ENCODE results near the gene INTS7. TPM values are rescaled to one million over a fixed set of nuclear protein-coding genes. Genes with fewer than 3 reads are reported as not detected.

INTS7 gene
- total and polyA plus RNA-seq, 11 donors, result 3.6 to 12.9 (median 9.1) TPM

- Histone ChIP-seq H3K4me1 (peaks cover 0 to 22% (median 5%) of the 10 kb centered on the region in 12 donors), H3K36me3 (no peaks in the 10 kb centered on the region), H3K27ac (no peak overlapping the region), H3K9me3 (no peaks in the 10 kb centered on the region), H3K27me3 (no peaks in the 10 kb centered on the region), H3K4me3 (no peak overlapping the region)
- no peak for ATAC-seq
- TF ChIP-seq CTCF (IDR thresholded peaks at IDR 0.05), result no peak
- no peak for TF ChIP-seq POLR2A (IDR thresholded peaks at IDR 0.05)
- DNase-seq, result no peak
- intact Hi-C loops (cut with DNase I), result no loop called here
- WGBS, 4 donors, result 81 to 93% (median 89%) methylated on average over 10 of the region's 10 CpGs
Observed at GRCh38 chr1:211924256-211924655, 111.1 kb downstream of the INTS7 start.

- intact Hi-C loops (cut with DNase I), result no loop called here
- Histone ChIP-seq H3K36me3 (no peaks in the 10 kb centered on the region), H3K27me3 (no peaks in the 10 kb centered on the region), H3K4me1 (peaks cover 0 to 17% (median 5%) of the 10 kb centered on the region in 12 donors), H3K4me3 (no peak overlapping the region), H3K9me3 (no peaks in the 10 kb centered on the region), H3K27ac (no peak overlapping the region)
- 79 to 86% (median 81%) methylated on average over 5 of the region's 5 CpGs for WGBS, 4 donors
- DNase-seq (no peak), ATAC-seq (no peak)
- TF ChIP-seq CTCF (IDR thresholded peaks at IDR 0.05) (no peak), POLR2A (IDR thresholded peaks at IDR 0.05) (no peak)
Observed at GRCh38 chr1:211923095-211923494, 112.3 kb downstream of the INTS7 start.

DNA sequence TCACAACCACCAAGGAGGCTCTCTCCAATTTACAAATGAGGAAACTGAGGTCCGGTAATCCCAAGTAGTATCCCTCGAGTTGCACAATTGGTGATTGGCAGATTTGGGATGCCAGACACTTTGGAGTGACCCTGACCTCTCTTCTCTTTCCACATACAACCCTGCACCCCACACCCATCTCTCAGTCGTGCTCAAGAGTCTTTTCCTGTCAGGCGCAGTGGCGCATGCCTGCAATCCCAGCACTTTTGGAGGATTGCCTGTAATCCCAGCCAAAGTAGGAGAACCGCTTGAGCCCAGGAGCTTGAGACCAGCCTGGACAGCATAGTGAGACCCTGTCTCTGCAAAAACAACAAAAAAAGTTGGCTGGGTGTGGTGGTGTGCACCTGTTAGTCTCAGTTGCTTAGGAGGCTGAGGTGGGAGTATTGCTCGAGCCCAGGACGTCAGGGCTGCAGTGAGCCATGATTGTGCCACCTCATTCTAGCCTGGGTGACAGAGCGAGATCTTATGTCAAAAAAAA lies 113.7 kb downstream of the INTS7 start:
- H3K4me3 ChIP-seq, result no peak overlapping the region
- ATAC-seq (no peak), DNase-seq (no peak)
- no peak for TF ChIP-seq POLR2A (IDR thresholded peaks at IDR 0.05)
- intact Hi-C loops (cut with DNase I), result no loop called here
- no peaks in the 10 kb centered on the region for H3K9me3 ChIP-seq
- H3K27me3 ChIP-seq, result no peaks in the 10 kb centered on the region
- no peaks in the 10 kb centered on the region for H3K36me3 ChIP-seq
- H3K4me1 ChIP-seq, result peaks cover 0 to 16% (median 5%) of the 10 kb centered on the region in 12 donors
- WGBS, 4 donors, result 86 to 93% (median 91%) methylated on average over 9 of the region's 9 CpGs
- no peak overlapping the region for H3K27ac ChIP-seq

- Histone ChIP-seq H3K27me3 (no peaks in the 10 kb centered on the region), H3K4me3 (no peak overlapping the region), H3K4me1 (peaks cover 0 to 23% (median 5%) of the 10 kb centered on the region in 12 donors), H3K27ac (peak overlapping the region in 3 of 12 donors; percentile 5 to 50 (median 6)), H3K36me3 (no peaks in the 10 kb centered on the region), H3K9me3 (no peaks in the 10 kb centered on the region)
- no peak for TF ChIP-seq POLR2A (IDR thresholded peaks at IDR 0.05)
- no peak for TF ChIP-seq CTCF (IDR thresholded peaks at IDR 0.05)
- DNase-seq (no peak), ATAC-seq (peak in 1 of 4 donors; percentile 62)
- intact Hi-C loops (cut with DNase I), result no loop called here
- 94 to 97% (median 95%) methylated on average over 4 of the region's 4 CpGs for WGBS, 4 donors
Observed at GRCh38 chr1:211920602-211921226, 114.6 kb downstream of the INTS7 start.
